PC-3 (cell line): ENCODE measurements around the gene BDH1.

Experiments
- CTCF ChIP-seq: fragments of 300-600 bp; sonication (generic); conservative IDR thresholded peaks from 2 replicates; pipeline ENCODE4 v1.5.1; 2017; ENCODE audit warnings: antibody characterized with exemption, low read depth, mild to moderate bottlenecking, low read length
- EZH2 ChIP-seq: fragments of 300-600 bp; sonication (generic); IDR thresholded peaks from one replicate; pipeline ENCODE4 v1.6.1; 2017; ENCODE audit warnings: antibody characterized with exemption, mild to moderate bottlenecking, low read length; ENCODE audit not compliant: unreplicated experiment

- TF ChIP-seq CTCF = no peak
- TF ChIP-seq EZH2 = no peak
These were observed 73.8 kb downstream of the BDH1 start for GRCh38 chr3:197482001-197482400.
